Measurements from ENCODE around the gene BST2. TPM values are rescaled to one million over a fixed set of nuclear protein-coding genes. Genes with fewer than 3 reads are reported as not detected.
A peak's percentile ranks its signal among the peaks of the same experiment; 100 is the strongest.

The BST2 gene
- total and polyA plus RNA-seq, 9 of the 15 experiments (the other 6 are each of a cell fraction or from before 2014, with no cell fraction given) = 11.2 to 232 (median 151) TPM

GRCh38 chr19:17365361-17365760, 40.1 kb downstream of the BST2 start:
- WGBS (ENCODE audit: insufficient coverage, low coverage, missing lambda C conversion rate) = 17% methylated on average over 18 of the region's 22 CpGs
- Histone ChIP-seq H3K4me3 (no peak overlapping the region), H3K27me3 (ENCODE audit: control insufficient read depth in 2 of 2, insufficient read depth in 2 of 2, low read length in 2 of 2) (peaks cover 22 to 24% of the 10 kb centered on the region in 2 experiments), H4K20me1 (replicated peaks; ENCODE audit: control insufficient read depth, insufficient read depth, low read length) (no peaks in the 10 kb centered on the region), H3K79me2 (ENCODE audit: control insufficient read depth, insufficient read depth, low read length) (no peaks in the 10 kb centered on the region), H3K9me3 (replicated peaks; ENCODE audit: control insufficient read depth, insufficient read depth, low read depth, low read length) (no peaks in the 10 kb centered on the region), H3K4me1 (replicated peaks in 1 of 2; ENCODE audit: control insufficient read depth in 2 of 2, insufficient read depth in 2 of 2, low read length in 2 of 2) (peaks cover 5 to 7% of the 10 kb centered on the region in 2 experiments; a peak in 4 of 5 replicates), H3K4me2 (ENCODE audit: insufficient read depth, low read length) (no peak overlapping the region), H3K9me1 (ENCODE audit: control insufficient read depth, insufficient read depth, low read length) (no peaks in the 10 kb centered on the region), H3K27ac (ENCODE audit: extremely low read depth, low read depth, low read length) (no peak overlapping the region), H2AFZ (ENCODE audit: low read depth, low read length) (no peak overlapping the region), H3K36me3 (ENCODE audit: control insufficient read depth, insufficient read depth, low read length) (no peaks in the 10 kb centered on the region), H3K9ac (ENCODE audit: insufficient read depth in 1 of 2, low read depth in 2 of 2, low read length in 2 of 2) (peak overlapping the region in 1 of 2 experiments; percentile 31; a peak in 2 of 4 replicates)
- intact Hi-C loops (cut with micrococcal nuclease) (no loop called here), in situ Hi-C loops (cut with MboI) (no loop called here)
- no peak for TF ChIP-seq SMARCA5 (IDR thresholded peaks at IDR 0.05)
- no peak for TF ChIP-seq E2F1 (CRISPR knock-in tag; IDR thresholded peaks at IDR 0.05)
- TF ChIP-seq PATZ1 (CRISPR knock-in tag; IDR thresholded peaks at IDR 0.05; ENCODE audit: borderline replicate concordance) = no peak
- TF ChIP-seq SRF (CRISPR knock-in tag; IDR thresholded peaks at IDR 0.05) = no peak
- TF ChIP-seq CHCHD3 (CRISPR knock-in tag; IDR thresholded peaks at IDR 0.05) = no peak
- no peak for TF ChIP-seq MTF1 (CRISPR knock-in tag; IDR thresholded peaks at IDR 0.05; ENCODE audit: borderline replicate concordance)
- no peak for TF ChIP-seq ZNF232 (CRISPR knock-in tag; IDR thresholded peaks at IDR 0.05)
- TF ChIP-seq U2AF2 (optimal IDR thresholded peaks at IDR 0.05; ENCODE audit: low read depth, low read length) = no peak
- no peak for TF ChIP-seq PCBP1 (IDR thresholded peaks at IDR 0.05; ENCODE audit: low read depth, low read length, poor library complexity, severe bottlenecking)
- no peak for TF ChIP-seq GABPB2 (CRISPR knock-in tag; conservative IDR thresholded peaks at IDR 0.05)
- DNase-seq (ENCODE audit: extremely low read depth in 1 of 4, low spot score in 3 of 4) = peak in 2 of 4 experiments; percentile 6
- no peak for ATAC-seq
- BruUV-seq (replicated peaks) = no TSS peak
- FAIRE-seq = no peak
- ChIA-PET CTCF (ENCODE audit: low intra/inter-chr PET ratio) (no interaction called here), POLR2A (interaction anchor here (0.9 to 1.6 kb wide), 2 partner anchors 21 to 130 kb away, joined by 3 to 7 read pairs; no protein-coding TSS in a partner anchor)
